GM12878 (cell line): Measurements from ENCODE around the gene BARX2. TPM values are rescaled to one million over a fixed set of nuclear protein-coding genes. Genes with fewer than 3 reads are reported as not detected.

Experiments
- ATAC-seq: fragments of 200-7000 bp; cut with Tn5 transposase; 3 replicates; pipeline ENCODE4 v1.9.1; 2020; ENCODE audit warnings: mild to moderate bottlenecking, moderate library complexity
- BruUV-seq: library from RNA; stranded (reverse); fragments of 400-500 nt; replicated peaks from 2 replicates; lab custom pipeline; 2021; lab: Mats Ljungman, UMichigan
- CTCF ChIA-PET: fragments of 300-600 bp; sonication (Branson Sonifier 250); formaldehyde crosslinking; extraction: SDS; loops from one replicate; lab custom pipeline; 2021; ENCODE audit warnings: inconsistent platforms; lab: Yijun Ruan, JAX
- POLR2A ChIA-PET: fragments of 350-600 bp; formaldehyde crosslinking; extraction: SDS; loops from one replicate; lab custom pipeline; 2021; ENCODE audit warnings: inconsistent platforms; lab: Charles Lee
- RAD21 ChIA-PET: fragments of 300-600 bp; sonication (Branson Sonifier 250); formaldehyde crosslinking; loops from one replicate; lab custom pipeline; 2023; ENCODE audit warnings: antibody characterized with exemption; ENCODE audit not compliant: unreplicated experiment; lab: Charles Lee
- SMC1A ChIA-PET: fragments of 300-600 bp; sonication (Branson Sonifier 250); formaldehyde crosslinking; loops from one replicate; lab custom pipeline; 2023; ENCODE audit not compliant: unreplicated experiment, uncharacterized antibody; lab: Charles Lee
- DNase-seq: peaks from one replicate; pipeline ENCODE4 v3.0.0-alpha.2; 2011; ENCODE audit warnings: low read depth, low spot score
- FAIRE-seq: peaks from 3 replicates; lab custom pipeline; 2011; peaks lifted over from hg19 to GRCh38; lab: Jason Lieb, UNC
- H2AFZ ChIP-seq: 2 replicates; pipeline ENCODE4 v1.6.0; 2011; ENCODE audit warnings: low read depth, low read length, control low read depth; ENCODE audit not compliant: control insufficient read depth
- H3K27ac ChIP-seq: 2 replicates; pipeline ENCODE4 v1.5.1; 2011; ENCODE audit warnings: control low read depth; ENCODE audit not compliant: control insufficient read depth, insufficient read depth
- H3K27me3 ChIP-seq, 2 experiments: replicated peaks in 1 of 2; 2 replicates each; pipeline versions ENCODE4 v1.6.0 to v1.6.1; 2011; ENCODE audit warnings: low read length in 1 of 2; ENCODE audit not compliant: control insufficient read depth in 2 of 2, insufficient read depth in 2 of 2
- H3K36me3 ChIP-seq, 2 experiments: 2 replicates each; pipeline ENCODE4 v1.5.1; 2011; ENCODE audit warnings: low read length in 1 of 2; ENCODE audit not compliant: control insufficient read depth in 2 of 2, insufficient read depth in 2 of 2
- H3K4me1 ChIP-seq: 2 replicates; pipeline ENCODE4 v1.6.1; 2011; ENCODE audit warnings: mild to moderate bottlenecking, low read length, moderate library complexity, mixed read lengths; ENCODE audit not compliant: control insufficient read depth, insufficient read depth
- H3K4me2 ChIP-seq: 2 replicates; pipeline ENCODE4 v1.6.0; 2011; ENCODE audit warnings: control low read depth; ENCODE audit not compliant: control insufficient read depth, insufficient read depth
- H3K4me3 ChIP-seq: fragments of 200-600 bp; sonication (generic); 2 replicates; pipeline ENCODE4 v1.5.1; 2016
- H3K79me2 ChIP-seq: 2 replicates; pipeline ENCODE4 v1.6.0; 2011; ENCODE audit warnings: low read length; ENCODE audit not compliant: control insufficient read depth, insufficient read depth
- H3K9ac ChIP-seq: 2 replicates; pipeline ENCODE4 v1.8.0; 2011; ENCODE audit warnings: low read length, control low read depth, mixed read lengths; ENCODE audit not compliant: control insufficient read depth, insufficient read depth
- H3K9me3 ChIP-seq: replicated peaks from 3 replicates; pipeline ENCODE4 v1.5.1; 2011; ENCODE audit warnings: mild to moderate bottlenecking, low read length; ENCODE audit not compliant: control insufficient read depth, insufficient read depth
- H4K20me1 ChIP-seq: 2 replicates; pipeline ENCODE4 v1.6.0; 2011; ENCODE audit not compliant: control insufficient read depth, insufficient read depth
- ATF2 ChIP-seq: IDR thresholded peaks from 2 replicates; pipeline ENCODE4 v1.6.1; 2012; ENCODE audit warnings: low read length, inconsistent platforms
- BCL11A ChIP-seq: IDR thresholded peaks from 2 replicates; pipeline ENCODE4 v1.6.1; 2011; ENCODE audit warnings: low read depth, low read length
- BRCA1 ChIP-seq: IDR thresholded peaks from 2 replicates; pipeline ENCODE4 v1.6.1; 2011; ENCODE audit warnings: low read depth, low read length, improper control_type of control experiment
- CBX3 ChIP-seq: fragments of 200-600 bp; sonication (generic); IDR thresholded peaks from 2 replicates; pipeline ENCODE4 v1.6.1; 2016; ENCODE audit warnings: low read depth, borderline replicate concordance
- KAT2A ChIP-seq: conservative IDR thresholded peaks from 2 replicates; pipeline ENCODE4 v1.6.1; 2011; ENCODE audit warnings: low read depth, low read length; ENCODE audit not compliant: control insufficient read depth
- MEF2B ChIP-seq: fragments of 450-650 bp; IDR thresholded peaks from 2 replicates; pipeline ENCODE4 v1.6.1; 2018; ENCODE audit warnings: mild to moderate bottlenecking, moderate library complexity; ENCODE audit not compliant: partially characterized antibody, poor library complexity, severe bottlenecking
- RB1 ChIP-seq: fragments of 450-650 bp; formaldehyde crosslinking; IDR thresholded peaks from 2 replicates; pipeline ENCODE4 v1.6.1; 2017; ENCODE audit warnings: mild to moderate bottlenecking, borderline replicate concordance
- ZNF207 ChIP-seq: fragments of 450-650 bp; IDR thresholded peaks from 2 replicates; pipeline ENCODE4 v1.6.1; 2014; ENCODE audit warnings: antibody characterized with exemption, mild to moderate bottlenecking, borderline replicate concordance
- ZNF592 ChIP-seq: fragments of 450-650 bp; IDR thresholded peaks from 2 replicates; pipeline ENCODE4 v1.6.1; 2017; ENCODE audit warnings: mild to moderate bottlenecking, moderate library complexity
- WGBS: methylation state at CpG from one replicate; pipeline ENCODE4 v1.1.6; 2016; ENCODE audit warnings: low lambda C conversion rate; ENCODE audit not compliant: insufficient replicate concordance, insufficient coverage; ENCODE audit errors: missing lambda C conversion rate; 5-methylcytosine and 5-hydroxymethylcytosine counted together
- in situ Hi-C: fragments of 300-500 bp; cut with MboI; formaldehyde crosslinking; loops from 9 replicates; pipeline ENCODE4 v1.14.3; 2018; ENCODE audit warnings: mixed read lengths
- intact Hi-C: fragments of 100-400 bp; cut with micrococcal nuclease; formaldehyde crosslinking; loops from one replicate; pipeline ENCODE4 v1.14.2; 2022; ENCODE audit not compliant: unreplicated experiment
- polyA plus RNA-seq, 11 experiments: library from polyadenylated mRNA; depleted of rRNA in 4 of 11; unstranded in 6 of 11; stranded (reverse) in 5 of 11; fragments of >200 nt; fragmentation: Nextera tagmentation in 4 of 11; fragmentation: Illumina TruSeq in 1 of 11; extraction: Ambion mirVana in 4 of 11; extraction: Trizol in 1 of 11; gene quantifications; 1 replicate in 1 of 11; 2 replicates in 10 of 11; pipeline versions ENCODE4 v1.2.1 to v1.2.3, GENCODE V29; 2011 to 2016; ENCODE audit warnings: inconsistent platforms in 2 of 11, missing spikeins in 2 of 11, low read depth in 1 of 11
- total RNA-seq, 4 experiments: library from RNA; depleted of rRNA in 3 of 4; stranded (reverse); fragments of >200 nt in 3 of 4; fragmentation: Illumina TruSeq in 1 of 4; extraction: Trizol in 1 of 4; gene quantifications; 2 replicates each; pipeline versions ENCODE4 v1.2.1 to v1.2.3, GENCODE V29; 2013 to 2021

BARX2 gene
- total and polyA plus RNA-seq, 10 of the 15 experiments (the other 5 are each of a cell fraction or from before 2014, with no cell fraction given), result 0.07 to 0.84 TPM; not detected in 8

- FAIRE-seq, result no peak
- in situ Hi-C loops, result no loop called here
- BruUV-seq, result no TSS peak
Observed at GRCh38 chr11:129458278-129458677, 82.6 kb downstream of the BARX2 start.

More at GRCh38 chr11:129458278-129458677, 82.6 kb downstream of the BARX2 start:
- Histone ChIP-seq H3K4me2 (no peak overlapping the region), H3K27ac (no peak overlapping the region), H3K4me1 (no peaks in the 10 kb centered on the region), H4K20me1 (no peaks in the 10 kb centered on the region), H3K36me3 (no peaks in the 10 kb centered on the region), H3K27me3 (peaks cover 0 to 1% of the 10 kb centered on the region in 2 experiments; a peak in 2 of 4 replicates), H3K9me3 (no peaks in the 10 kb centered on the region), H3K9ac (no peak overlapping the region), H3K4me3 (no peak overlapping the region), H2AFZ (no peak overlapping the region), H3K79me2 (no peaks in the 10 kb centered on the region)
- 86% methylated on average over 3 of the region's 3 CpGs for WGBS
- ChIA-PET POLR2A (no interaction called here), SMC1A (no interaction called here), RAD21 (no interaction called here), CTCF (no interaction called here)
- intact Hi-C loops, result no loop called here
- DNase-seq, result no peak
- ATAC-seq, result no peak
- TF ChIP-seq ATF2, result no peak
- no peak for TF ChIP-seq MEF2B
- TF ChIP-seq ZNF592, result no peak
- TF ChIP-seq RB1, result no peak
- no peak for TF ChIP-seq BRCA1
- TF ChIP-seq ZNF207, result no peak
- no peak for TF ChIP-seq CBX3
- TF ChIP-seq KAT2A, result no peak
- no peak for TF ChIP-seq BCL11A
